ENCODE measurements around the gene GLB1L3.

The GLB1L3 gene

DNA sequence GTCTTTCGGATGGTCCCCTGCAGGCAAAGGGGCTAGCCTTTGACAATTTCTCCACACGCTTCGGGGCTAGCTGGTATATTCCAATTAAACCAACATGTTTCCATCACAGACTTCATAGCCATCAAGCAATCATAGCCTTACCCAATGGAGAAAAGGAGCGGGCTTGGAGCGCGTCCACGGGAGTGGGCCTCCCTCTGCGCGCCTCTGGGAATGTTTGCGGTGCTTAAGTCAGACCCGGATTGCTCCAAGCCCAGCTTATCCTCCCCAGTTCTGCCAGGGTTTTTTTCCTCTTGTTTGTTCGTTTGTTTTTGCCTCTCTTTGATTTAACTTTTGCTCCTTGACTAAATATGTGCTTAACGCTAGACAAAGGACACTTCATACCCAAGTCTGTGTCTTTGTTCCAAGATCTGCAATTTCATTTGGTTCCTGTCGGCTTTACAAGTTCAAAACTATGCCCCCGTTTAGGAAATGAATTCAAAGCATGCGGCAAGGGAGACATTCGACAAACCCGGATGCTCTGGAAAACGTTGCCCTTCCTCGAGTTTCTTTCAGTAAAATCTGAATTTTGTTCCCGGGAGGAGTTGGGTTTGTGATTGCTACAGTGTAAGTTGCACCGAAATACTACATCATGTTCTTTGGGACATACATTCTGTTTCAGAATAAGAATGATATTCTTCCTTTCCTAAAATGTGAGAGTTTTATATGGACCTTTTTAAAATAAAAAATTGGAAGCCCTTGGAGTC is 54.6 kb downstream of the GLB1L3 start:
- H3K4me3 ChIP-seq (ENCODE audit: low read length): peak overlapping the region; percentile 64
- no peak overlapping the region for H3K27ac ChIP-seq (ENCODE audit: low read length)
- no peaks in the 10 kb centered on the region for H3K9me3 ChIP-seq (ENCODE audit: insufficient read depth, low read depth, low read length)
- H3K36me3 ChIP-seq (ENCODE audit: insufficient read depth, low read depth, low read length): no peaks in the 10 kb centered on the region
- no peak overlapping the region for H3K9ac ChIP-seq (ENCODE audit: low read depth, low read length)
- peaks cover 8% of the 10 kb centered on the region for H3K4me1 ChIP-seq (ENCODE audit: insufficient read depth, low read length)
- H3K27me3 ChIP-seq (ENCODE audit: insufficient read depth, low read length): peaks cover 56% of the 10 kb centered on the region

- H3K36me3 ChIP-seq (ENCODE audit: insufficient read depth, low read depth, low read length): no peaks in the 10 kb centered on the region
- H3K27me3 ChIP-seq (ENCODE audit: insufficient read depth, low read length): peaks cover 56% of the 10 kb centered on the region
- no peaks in the 10 kb centered on the region for H3K9me3 ChIP-seq (ENCODE audit: insufficient read depth, low read depth, low read length)
- no peak within 1 kb of the TSS for H3K27ac ChIP-seq (ENCODE audit: low read length)
- peak within 1 kb of the TSS; percentile 78 for H3K4me3 ChIP-seq (ENCODE audit: low read length)
- H3K9ac ChIP-seq (ENCODE audit: low read depth, low read length): no peak within 1 kb of the TSS
- peaks cover 8% of the 10 kb centered on the region for H3K4me1 ChIP-seq (ENCODE audit: insufficient read depth, low read length)
These were observed 55.4 kb downstream of the GLB1L3 start, which contains the start of gene GLB1L2 for GRCh38 chr11:134331354-134332188. TSS of gene GLB1L2 (plus strand) at chr11:134331988. CDS start at chr11:134332062, 74 bp downstream.

- no peak overlapping the region for H3K9ac ChIP-seq (ENCODE audit: low read depth, low read length)
- H3K27me3 ChIP-seq (ENCODE audit: insufficient read depth, low read length): peaks cover 56% of the 10 kb centered on the region
- H3K9me3 ChIP-seq (ENCODE audit: insufficient read depth, low read depth, low read length): no peaks in the 10 kb centered on the region
- no peaks in the 10 kb centered on the region for H3K36me3 ChIP-seq (ENCODE audit: insufficient read depth, low read depth, low read length)
- H3K4me1 ChIP-seq (ENCODE audit: insufficient read depth, low read length): peaks cover 8% of the 10 kb centered on the region
- H3K4me3 ChIP-seq (ENCODE audit: low read length): peak overlapping the region; percentile 78
- no peak overlapping the region for H3K27ac ChIP-seq (ENCODE audit: low read length)
These were observed 56.0 kb downstream of the GLB1L3 start for GRCh38 chr11:134332189-134332631.

- H3K4me1 ChIP-seq (ENCODE audit: insufficient read depth, low read length): peaks cover 8% of the 10 kb centered on the region
- no peak overlapping the region for H3K27ac ChIP-seq (ENCODE audit: low read length)
- no peak overlapping the region for H3K9ac ChIP-seq (ENCODE audit: low read depth, low read length)
- H3K9me3 ChIP-seq (ENCODE audit: insufficient read depth, low read depth, low read length): no peaks in the 10 kb centered on the region
- H3K4me3 ChIP-seq (ENCODE audit: low read length): peak overlapping the region; percentile 78
- no peaks in the 10 kb centered on the region for H3K36me3 ChIP-seq (ENCODE audit: insufficient read depth, low read depth, low read length)
- H3K27me3 ChIP-seq (ENCODE audit: insufficient read depth, low read length): peaks cover 56% of the 10 kb centered on the region
These were observed 56.6 kb downstream of the GLB1L3 start for GRCh38 chr11:134332782-134333181.

DNA sequence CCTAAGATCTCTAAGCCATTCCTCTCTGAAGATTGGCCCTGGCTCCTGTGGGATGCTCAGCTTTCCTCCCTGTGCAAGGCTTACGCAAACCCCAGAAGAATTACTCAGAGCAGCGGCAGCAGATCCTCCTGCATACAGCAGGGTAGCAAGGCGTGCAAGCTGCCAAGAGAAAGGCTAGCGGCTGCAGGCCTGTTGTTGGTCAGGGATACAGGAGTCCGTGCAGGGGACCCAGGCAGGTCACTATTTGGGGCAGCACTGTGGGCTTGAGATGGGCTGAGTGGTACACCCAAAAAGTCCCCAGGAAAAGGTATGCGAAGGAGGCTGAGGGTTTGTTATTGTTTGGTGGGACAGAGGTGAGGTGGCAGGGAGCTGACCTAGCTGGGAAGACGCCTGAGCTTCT is 57.1 kb downstream of the GLB1L3 start:
- Histone ChIP-seq H3K36me3 (ENCODE audit: insufficient read depth, low read depth, low read length) (no peaks in the 10 kb centered on the region), H3K4me3 (ENCODE audit: low read length) (no peak overlapping the region), H3K4me1 (ENCODE audit: insufficient read depth, low read length) (peaks cover 8% of the 10 kb centered on the region), H3K27me3 (ENCODE audit: insufficient read depth, low read length) (peaks cover 56% of the 10 kb centered on the region), H3K27ac (ENCODE audit: low read length) (no peak overlapping the region), H3K9ac (ENCODE audit: low read depth, low read length) (no peak overlapping the region), H3K9me3 (ENCODE audit: insufficient read depth, low read depth, low read length) (no peaks in the 10 kb centered on the region)

GRCh38 chr11:134333946-134334345 is 57.8 kb downstream of the GLB1L3 start:
- Histone ChIP-seq H3K4me3 (ENCODE audit: low read length) (no peak overlapping the region), H3K27ac (ENCODE audit: low read length) (no peak overlapping the region), H3K9me3 (ENCODE audit: insufficient read depth, low read depth, low read length) (no peaks in the 10 kb centered on the region), H3K4me1 (ENCODE audit: insufficient read depth, low read length) (peaks cover 8% of the 10 kb centered on the region), H3K9ac (ENCODE audit: low read depth, low read length) (no peak overlapping the region), H3K36me3 (ENCODE audit: insufficient read depth, low read depth, low read length) (no peaks in the 10 kb centered on the region), H3K27me3 (ENCODE audit: insufficient read depth, low read length) (peaks cover 56% of the 10 kb centered on the region)

- Histone ChIP-seq H3K9ac (ENCODE audit: low read depth, low read length) (no peak overlapping the region), H3K27ac (ENCODE audit: low read length) (no peak overlapping the region), H3K9me3 (ENCODE audit: insufficient read depth, low read depth, low read length) (no peaks in the 10 kb centered on the region), H3K27me3 (ENCODE audit: insufficient read depth, low read length) (peaks cover 52% of the 10 kb centered on the region), H3K4me3 (ENCODE audit: low read length) (no peak overlapping the region), H3K4me1 (ENCODE audit: insufficient read depth, low read length) (peaks cover 8% of the 10 kb centered on the region), H3K36me3 (ENCODE audit: insufficient read depth, low read depth, low read length) (no peaks in the 10 kb centered on the region)
These were observed 58.8 kb downstream of the GLB1L3 start for GRCh38 chr11:134334796-134335571.

- H3K36me3 ChIP-seq (ENCODE audit: insufficient read depth, low read depth, low read length): no peaks in the 10 kb centered on the region
- no peak overlapping the region for H3K9ac ChIP-seq (ENCODE audit: low read depth, low read length)
- no peaks in the 10 kb centered on the region for H3K9me3 ChIP-seq (ENCODE audit: insufficient read depth, low read depth, low read length)
- peaks cover 35% of the 10 kb centered on the region for H3K27me3 ChIP-seq (ENCODE audit: insufficient read depth, low read length)
- no peak overlapping the region for H3K4me3 ChIP-seq (ENCODE audit: low read length)
- H3K27ac ChIP-seq (ENCODE audit: low read length): no peak overlapping the region
- H3K4me1 ChIP-seq (ENCODE audit: insufficient read depth, low read length): peaks cover 3% of the 10 kb centered on the region; the same call in 1 of the 2 replicates
These were observed 60.9 kb downstream of the GLB1L3 start for GRCh38 chr11:134337051-134337450.

- Histone ChIP-seq H3K9me3 (ENCODE audit: insufficient read depth, low read depth, low read length) (no peaks in the 10 kb centered on the region), H3K36me3 (ENCODE audit: insufficient read depth, low read depth, low read length) (no peaks in the 10 kb centered on the region), H3K9ac (ENCODE audit: low read depth, low read length) (no peak overlapping the region), H3K27ac (ENCODE audit: low read length) (no peak overlapping the region), H3K27me3 (ENCODE audit: insufficient read depth, low read length) (peaks cover 25% of the 10 kb centered on the region), H3K4me3 (ENCODE audit: low read length) (no peak overlapping the region), H3K4me1 (ENCODE audit: insufficient read depth, low read length) (no peaks in the 10 kb centered on the region)
These were observed 61.9 kb downstream of the GLB1L3 start for GRCh38 chr11:134338068-134338467.

GRCh38 chr11:134338654-134339053 is 62.5 kb downstream of the GLB1L3 start:
- no peaks in the 10 kb centered on the region for H3K4me1 ChIP-seq (ENCODE audit: insufficient read depth, low read length)
- H3K27ac ChIP-seq (ENCODE audit: low read length): no peak overlapping the region
- no peaks in the 10 kb centered on the region for H3K9me3 ChIP-seq (ENCODE audit: insufficient read depth, low read depth, low read length)
- peaks cover 23% of the 10 kb centered on the region for H3K27me3 ChIP-seq (ENCODE audit: insufficient read depth, low read length)
- H3K9ac ChIP-seq (ENCODE audit: low read depth, low read length): no peak overlapping the region
- no peaks in the 10 kb centered on the region for H3K36me3 ChIP-seq (ENCODE audit: insufficient read depth, low read depth, low read length)
- no peak overlapping the region for H3K4me3 ChIP-seq (ENCODE audit: low read length)

DNA sequence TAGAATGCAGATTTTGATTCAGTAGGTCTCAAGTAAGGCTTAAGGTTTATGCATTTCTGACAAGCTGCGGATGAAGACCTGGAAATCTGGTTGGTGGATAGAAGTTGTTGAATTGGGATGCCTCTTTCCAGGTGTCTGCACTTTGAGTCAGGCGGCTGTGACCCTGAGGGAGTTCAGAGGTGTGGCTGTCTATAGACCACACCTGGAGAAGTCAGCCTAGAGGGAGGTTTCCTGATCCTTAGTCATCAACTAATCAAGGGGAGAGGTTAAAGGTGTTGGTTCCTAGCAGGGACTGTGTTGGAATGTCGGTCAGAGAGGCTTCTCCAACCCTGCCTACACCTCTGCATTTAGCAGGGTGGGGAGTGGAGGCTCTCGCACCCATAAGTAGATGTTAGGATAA is 63.6 kb downstream of the GLB1L3 start:
- no peak overlapping the region for H3K9ac ChIP-seq (ENCODE audit: low read depth, low read length)
- no peaks in the 10 kb centered on the region for H3K36me3 ChIP-seq (ENCODE audit: insufficient read depth, low read depth, low read length)
- H3K27ac ChIP-seq (ENCODE audit: low read length): no peak overlapping the region
- no peaks in the 10 kb centered on the region for H3K4me1 ChIP-seq (ENCODE audit: insufficient read depth, low read length)
- H3K9me3 ChIP-seq (ENCODE audit: insufficient read depth, low read depth, low read length): no peaks in the 10 kb centered on the region
- no peak overlapping the region for H3K4me3 ChIP-seq (ENCODE audit: low read length)
- peaks cover 14% of the 10 kb centered on the region; the same call in 1 of the 2 replicates for H3K27me3 ChIP-seq (ENCODE audit: insufficient read depth, low read length)

All from iPS-20b (cell line).